22Rv1 (cell line): ENCODE measurements around the gene CHST3.

ENCODE experiments used
- H3K27ac ChIP-seq: fragments of 450-650 bp; 2 replicates; pipeline ENCODE4 v1.5.1; 2017
- ZFX ChIP-seq: fragments of 450-650 bp; IDR thresholded peaks from 2 replicates; pipeline ENCODE4 v1.6.1; 2017; ENCODE audit warnings: antibody characterized with exemption, borderline replicate concordance
- TF ChIP-seq, protein P1 (sequence below): fragments of 450-650 bp; IDR thresholded peaks from 2 replicates; pipeline ENCODE4 v1.5.1; 2017; ENCODE audit warnings: mild to moderate bottlenecking

Gene CHST3

DNA sequence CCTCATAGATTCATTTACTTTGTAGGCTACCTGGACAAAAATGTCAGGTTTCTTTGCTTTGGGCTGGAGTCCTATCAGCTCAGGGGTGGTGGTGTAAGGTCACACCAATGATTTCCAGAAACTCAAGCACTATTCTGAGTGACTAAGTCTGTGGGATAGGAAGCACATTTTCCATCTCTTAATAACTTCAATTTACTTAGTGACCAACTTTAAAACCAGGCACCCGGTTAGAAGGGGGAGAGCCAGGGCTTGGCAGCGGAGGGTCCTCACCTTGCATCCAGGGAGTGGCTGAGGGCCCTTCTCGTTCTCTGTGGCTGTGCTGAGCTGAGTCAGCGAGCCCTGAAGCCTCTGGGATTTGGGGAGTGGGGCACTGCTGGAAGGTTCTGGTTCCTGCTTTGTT, 6.7 kb downstream of the CHST3 start:
- H3K27ac ChIP-seq: no peak overlapping the region
- no peak for TF ChIP-seq ZFX
- TF ChIP-seq, protein P1, sequence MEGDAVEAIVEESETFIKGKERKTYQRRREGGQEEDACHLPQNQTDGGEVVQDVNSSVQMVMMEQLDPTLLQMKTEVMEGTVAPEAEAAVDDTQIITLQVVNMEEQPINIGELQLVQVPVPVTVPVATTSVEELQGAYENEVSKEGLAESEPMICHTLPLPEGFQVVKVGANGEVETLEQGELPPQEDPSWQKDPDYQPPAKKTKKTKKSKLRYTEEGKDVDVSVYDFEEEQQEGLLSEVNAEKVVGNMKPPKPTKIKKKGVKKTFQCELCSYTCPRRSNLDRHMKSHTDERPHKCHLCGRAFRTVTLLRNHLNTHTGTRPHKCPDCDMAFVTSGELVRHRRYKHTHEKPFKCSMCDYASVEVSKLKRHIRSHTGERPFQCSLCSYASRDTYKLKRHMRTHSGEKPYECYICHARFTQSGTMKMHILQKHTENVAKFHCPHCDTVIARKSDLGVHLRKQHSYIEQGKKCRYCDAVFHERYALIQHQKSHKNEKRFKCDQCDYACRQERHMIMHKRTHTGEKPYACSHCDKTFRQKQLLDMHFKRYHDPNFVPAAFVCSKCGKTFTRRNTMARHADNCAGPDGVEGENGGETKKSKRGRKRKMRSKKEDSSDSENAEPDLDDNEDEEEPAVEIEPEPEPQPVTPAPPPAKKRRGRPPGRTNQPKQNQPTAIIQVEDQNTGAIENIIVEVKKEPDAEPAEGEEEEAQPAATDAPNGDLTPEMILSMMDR: no peak

DNA sequence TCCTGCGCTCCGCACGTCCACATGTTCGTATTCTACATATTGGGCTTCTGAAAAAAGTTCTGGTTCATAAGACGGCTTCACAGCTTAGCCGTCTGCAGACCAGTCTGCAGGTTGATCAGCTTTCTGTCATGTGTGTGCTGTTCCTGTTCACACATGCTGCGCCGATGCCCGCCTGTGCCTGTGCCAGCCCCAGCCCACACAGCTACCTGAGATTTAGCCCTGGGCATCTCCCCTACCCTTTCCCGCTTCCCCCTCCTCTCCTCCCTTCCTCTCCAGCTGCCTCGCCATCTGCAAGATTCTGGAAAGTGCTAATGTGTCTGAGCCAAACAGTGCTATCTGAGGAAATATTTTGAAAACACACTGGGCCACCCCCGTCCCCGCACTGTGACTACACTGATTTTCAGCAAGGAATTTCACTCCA, 7.1 kb downstream of the CHST3 start:
- no peak overlapping the region for H3K27ac ChIP-seq
- TF ChIP-seq, protein P1: no peak
- TF ChIP-seq ZFX: no peak

DNA sequence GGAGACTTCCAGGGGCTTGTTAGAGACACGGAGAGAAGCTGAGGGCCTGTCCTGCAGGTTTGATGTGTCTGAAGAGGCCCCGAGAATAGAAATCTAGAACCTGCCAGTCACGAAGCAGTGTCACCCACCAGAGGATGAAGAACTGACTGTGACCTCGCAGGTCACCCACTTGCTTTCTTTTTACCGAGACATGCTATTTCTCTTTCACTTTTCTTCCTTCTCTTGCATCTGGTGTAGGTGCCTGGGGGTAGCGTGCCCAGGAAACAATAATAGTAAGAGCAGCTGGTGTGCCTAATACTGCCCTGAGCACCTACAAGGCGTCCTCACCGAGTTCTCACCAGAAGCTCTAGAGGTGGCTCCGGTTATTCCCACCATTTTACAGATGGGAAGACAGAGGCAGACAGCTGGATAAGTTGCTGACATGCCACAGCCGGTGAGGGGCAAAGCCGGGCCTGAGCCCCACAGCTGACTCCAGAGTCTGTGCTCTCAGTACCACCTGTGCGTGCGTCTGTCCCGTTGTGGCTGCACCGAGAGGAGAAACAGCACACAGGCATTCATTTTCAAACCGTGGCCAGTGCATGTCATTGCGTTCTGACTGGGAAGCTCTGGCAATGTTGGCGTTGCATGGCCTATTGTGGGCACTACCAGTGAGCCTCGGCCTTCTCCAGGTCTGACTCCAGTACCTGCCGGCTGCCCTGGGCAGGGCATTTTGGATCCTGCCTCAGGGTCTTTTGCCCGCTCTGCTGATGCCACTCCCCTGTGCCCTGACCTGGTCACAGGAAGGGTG, 7.8 kb downstream of the CHST3 start:
- H3K27ac ChIP-seq: no peak overlapping the region

DNA sequence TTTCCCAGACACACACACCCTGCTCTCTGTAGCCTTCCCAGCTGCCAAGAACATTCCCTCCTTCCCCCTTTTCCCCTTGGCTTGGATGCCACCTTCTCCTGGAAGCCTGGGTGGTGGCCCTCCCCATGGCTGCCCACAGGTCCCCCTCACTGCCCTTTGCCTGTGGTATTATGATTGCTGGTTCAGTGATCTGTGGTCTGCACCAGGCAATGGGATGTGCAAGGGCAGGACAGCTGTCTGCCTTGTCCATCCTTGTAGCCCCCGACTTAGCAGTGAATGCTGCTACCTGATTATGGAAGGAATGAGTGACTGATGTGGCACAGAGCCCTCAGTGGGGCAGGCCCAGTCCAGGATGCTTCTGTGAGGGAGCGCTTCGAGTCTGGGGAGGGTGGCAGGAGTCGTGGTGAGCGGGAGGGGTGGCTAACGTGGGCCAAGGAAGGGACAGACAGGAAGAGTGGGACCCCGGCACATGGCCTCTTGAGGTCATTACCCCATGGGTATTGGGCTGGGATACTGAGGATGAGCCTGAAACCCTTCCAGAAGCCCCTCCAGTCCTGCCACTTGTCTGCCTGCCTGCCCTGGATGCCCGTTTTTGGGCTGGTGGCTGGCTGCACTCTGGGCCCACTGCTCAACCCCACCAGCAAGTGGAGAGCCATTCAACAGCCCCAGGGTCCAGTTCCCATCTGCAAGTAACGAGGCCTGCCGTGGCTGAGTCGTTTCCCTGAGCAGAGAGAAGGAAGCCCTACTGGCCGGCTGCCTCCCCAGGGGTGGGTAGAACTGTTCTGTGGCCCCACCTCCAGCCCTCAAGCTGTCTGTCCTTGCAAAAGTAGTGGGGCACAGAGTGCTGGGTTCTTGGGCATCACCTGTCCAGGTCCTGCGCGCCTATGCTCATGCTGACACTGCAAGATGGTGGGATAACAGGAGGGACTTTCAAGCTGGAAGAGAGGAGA, 8.8 kb downstream of the CHST3 start:
- TF ChIP-seq, protein P1: no peak
- no peak for TF ChIP-seq ZFX
- H3K27ac ChIP-seq: no peak overlapping the region

More for the DNA sequence above, 7.8 kb downstream of the CHST3 start:
- no peak for TF ChIP-seq ZFX
- TF ChIP-seq, protein P1: no peak

DNA sequence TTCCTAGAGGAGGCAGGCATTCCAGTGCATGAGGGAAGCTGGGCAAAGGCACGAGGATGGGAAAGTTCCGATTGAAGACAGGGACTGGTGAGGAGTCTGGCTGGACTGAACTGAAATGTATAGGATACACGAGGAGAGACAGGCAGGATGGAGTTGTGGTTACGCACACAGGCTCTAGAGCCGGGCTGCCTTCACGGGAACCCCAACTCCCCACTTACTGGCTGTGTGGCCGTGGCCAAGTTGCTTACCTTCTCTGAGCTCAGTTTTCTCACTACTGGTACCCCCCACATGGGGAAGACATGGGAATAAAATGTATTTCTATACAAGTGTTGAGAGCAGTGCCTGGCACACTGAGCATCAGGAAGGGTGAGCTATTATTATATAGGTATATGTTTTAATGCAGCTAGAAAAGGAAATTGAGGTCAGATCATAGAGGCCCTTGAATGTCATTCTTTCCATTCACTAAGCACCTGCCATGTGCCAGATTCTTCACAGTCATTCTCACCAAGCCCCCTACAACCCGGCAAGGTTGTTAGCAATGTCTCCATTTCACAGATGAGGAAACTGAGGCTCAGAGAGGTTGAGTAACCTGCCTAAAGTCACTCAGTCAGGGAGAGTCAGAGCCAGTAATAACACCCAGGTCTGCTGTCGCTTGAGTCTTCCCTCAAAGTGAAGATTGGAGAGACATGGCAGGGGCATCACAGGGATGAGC, 9.7 kb downstream of the CHST3 start:
- TF ChIP-seq ZFX: no peak
- TF ChIP-seq, protein P1: no peak
- H3K27ac ChIP-seq: no peak overlapping the region

DNA sequence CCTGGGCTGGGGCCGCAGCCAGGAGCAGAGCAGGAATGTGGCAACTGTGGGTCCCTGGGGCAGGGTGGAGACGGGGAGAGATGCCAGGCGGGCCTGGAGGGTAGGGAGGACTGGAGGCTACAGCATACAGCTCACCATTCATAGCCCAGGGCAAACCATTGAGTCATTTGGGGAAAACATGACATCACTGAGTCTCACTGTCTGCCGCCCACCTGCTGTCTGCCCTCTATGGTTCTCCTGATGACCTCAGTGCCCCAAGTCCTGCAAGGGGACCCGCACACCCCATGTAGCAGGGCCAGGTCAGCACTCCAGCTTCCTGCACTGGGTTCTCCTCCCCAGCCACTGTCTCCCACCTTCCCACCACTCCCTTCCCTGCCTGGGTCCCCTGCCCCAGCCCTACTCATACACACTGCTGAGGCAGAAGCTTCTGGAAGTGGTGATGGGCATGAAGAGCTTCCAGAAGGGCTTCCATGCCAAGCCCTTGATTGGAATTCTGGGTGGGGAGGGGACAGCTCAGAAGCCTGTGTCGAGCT, 10.4 kb downstream of the CHST3 start:
- TF ChIP-seq, protein P1: no peak
- TF ChIP-seq ZFX: no peak
- H3K27ac ChIP-seq: no peak overlapping the region
